ENCODE measurements around the gene CCL25.
A peak's percentile ranks its signal among the peaks of the same experiment; 100 is the strongest.
"Not testable (repeated sequence)": the region's sequence is repeated elsewhere in the genome, so short reads cannot be mapped to it uniquely, and the experiment has no call there.

Gene CCL25

GRCh38 chr19:8052464-8052859 is at the start of gene CCL25:
TSS of gene CCL25 (plus strand) at chr19:8052760. CDS start at chr19:8053050, 290 bp downstream.
- no peak for DNase-seq

- DNase-seq, result no peak
These were observed 48.6 kb upstream of the CCL25 start for GRCh38 chr19:8004001-8004400.

GRCh38 chr19:8004723-8005513 is 47.6 kb upstream of the CCL25 start:
- no peak for DNase-seq

GRCh38 chr19:8005534-8006256 is 46.9 kb upstream of the CCL25 start, which contains the start of gene ELAVL1:
TSS of gene ELAVL1 (minus strand) at chr19:8005641. CDS start at chr19:7991815, 13,826 bp downstream.
- DNase-seq, result peak; percentile 84

GRCh38 chr19:8017808-8018207 is 34.8 kb upstream of the CCL25 start:
- DNase-seq, result no peak

- DNase-seq, result no peak
These were observed 31.9 kb upstream of the CCL25 start for GRCh38 chr19:8020681-8021080.

GRCh38 chr19:8021374-8021773 is 31.2 kb upstream of the CCL25 start:
- DNase-seq, result no peak

GRCh38 chr19:8022275-8022674 is 30.3 kb upstream of the CCL25 start:
- DNase-seq, result no peak

- no peak for DNase-seq
These were observed 29.2 kb upstream of the CCL25 start for GRCh38 chr19:8023371-8023770.

- not testable (repeated sequence) for DNase-seq
These were observed 28.3 kb upstream of the CCL25 start for GRCh38 chr19:8024256-8024655.

- no peak for DNase-seq
These were observed 27.2 kb upstream of the CCL25 start for GRCh38 chr19:8025316-8025715.

GRCh38 chr19:8028951-8029491 is 23.5 kb upstream of the CCL25 start:
- DNase-seq, result no peak

- DNase-seq, result no peak
These were observed 21.6 kb upstream of the CCL25 start for GRCh38 chr19:8030960-8031359.

- DNase-seq, result not testable (repeated sequence)
These were observed 19.0 kb upstream of the CCL25 start for GRCh38 chr19:8033287-8034177.

- no peak for DNase-seq
These were observed 18.4 kb upstream of the CCL25 start for GRCh38 chr19:8034178-8034525.

GRCh38 chr19:8036434-8037099 is 16.0 kb upstream of the CCL25 start:
- peak; percentile 70 for DNase-seq

- no peak for DNase-seq
These were observed 13.7 kb upstream of the CCL25 start for GRCh38 chr19:8038815-8039214.

GRCh38 chr19:8039231-8039630 is 13.3 kb upstream of the CCL25 start:
- DNase-seq, result no peak

GRCh38 chr19:8041531-8041931 is 11.0 kb upstream of the CCL25 start:
- DNase-seq, result no peak

GRCh38 chr19:8042900-8043299 is 9.7 kb upstream of the CCL25 start:
- no peak for DNase-seq

- DNase-seq, result no peak
These were observed 8.5 kb upstream of the CCL25 start for GRCh38 chr19:8044018-8044417.

GRCh38 chr19:8045872-8046568 is 6.5 kb upstream of the CCL25 start:
- no peak for DNase-seq
